CD14-positive monocyte (primary cell): ENCODE data around the gene KDM2A. TPM values are rescaled to one million over a fixed set of nuclear protein-coding genes. Genes with fewer than 3 reads are reported as not detected.

ENCODE experiments used
- DNase-seq, 3 donors: peaks; one replicate each; pipeline ENCODE4 v3.0.0-alpha.2; 2011 to 2022
- H2AFZ ChIP-seq: 2 replicates; pipeline ENCODE4 v1.6.0; 2012; ENCODE audit warnings: mild to moderate bottlenecking, low read depth, low read length, inconsistent platforms; ENCODE audit not compliant: insufficient read depth, poor library complexity, severe bottlenecking
- H3K27ac ChIP-seq, 2 donors: 1 replicate in 1 of 2; 2 replicates in 1 of 2; pipeline ENCODE4 v1.5.1; 2012 to 2013; ENCODE audit warnings: low read length in 2 of 2, control low read depth in 1 of 2, inconsistent platforms in 1 of 2, low read depth in 1 of 2, mild to moderate bottlenecking in 1 of 2
- H3K27me3 ChIP-seq, 2 donors: one replicate each; pipeline versions ENCODE4 v1.6.0 to v1.6.1; 2011 to 2013; ENCODE audit warnings: low read length in 2 of 2; ENCODE audit not compliant: control insufficient read depth in 2 of 2, insufficient read depth in 2 of 2
- H3K36me3 ChIP-seq, 2 donors: replicated peaks in 1 of 2; 1 replicate in 1 of 2; 2 replicates in 1 of 2; pipeline versions ENCODE4 v1.5.1 to v1.6.1; 2012 to 2013; ENCODE audit warnings: low read length in 2 of 2, control low read depth in 1 of 2, inconsistent platforms in 1 of 2, mild to moderate bottlenecking in 1 of 2; ENCODE audit not compliant: insufficient read depth in 2 of 2, control insufficient read depth in 1 of 2
- H3K4me1 ChIP-seq, 2 donors: 1 replicate in 1 of 2; 2 replicates in 1 of 2; pipeline versions ENCODE4 v1.5.1 to v1.6.1; 2012 to 2013; ENCODE audit warnings: low read length in 2 of 2, control low read depth in 1 of 2, inconsistent platforms in 1 of 2, mild to moderate bottlenecking in 1 of 2, moderate library complexity in 1 of 2; ENCODE audit not compliant: insufficient read depth in 2 of 2, control insufficient read depth in 1 of 2
- H3K4me2 ChIP-seq: replicated peaks from 2 replicates; pipeline ENCODE3; 2012; ENCODE audit warnings: low read length, moderate library complexity, mild to moderate bottlenecking; ENCODE audit not compliant: poor library complexity, severe bottlenecking; ENCODE audit errors: extremely low read depth
- H3K4me3 ChIP-seq, 3 experiments: fragments of 200-600 bp in 1 of 3; sonication (generic) in 1 of 3; replicated peaks in 1 of 3; 1 replicate in 2 of 3; 2 replicates in 1 of 3; pipeline ENCODE4 v1.5.1; 2011 to 2013; ENCODE audit warnings: low read length in 3 of 3, mild to moderate bottlenecking in 3 of 3, control low read depth in 2 of 3, low read depth in 2 of 3, inconsistent platforms in 1 of 3, moderate library complexity in 1 of 3
- H3K79me2 ChIP-seq: 2 replicates; pipeline ENCODE4 v1.6.0; 2012; ENCODE audit warnings: mild to moderate bottlenecking, control low read depth, inconsistent platforms, low read length, moderate library complexity; ENCODE audit not compliant: insufficient read depth
- H3K9ac ChIP-seq: 2 replicates; pipeline ENCODE4 v1.6.0; 2017; ENCODE audit warnings: low read length, mild to moderate bottlenecking; ENCODE audit not compliant: insufficient read depth, poor library complexity, severe bottlenecking
- H3K9me3 ChIP-seq, 2 donors: replicated peaks in 1 of 2; 1 replicate in 1 of 2; 2 replicates in 1 of 2; pipeline versions ENCODE4 v1.5.1 to v1.6.1; 2012 to 2013; ENCODE audit warnings: low read length in 2 of 2, control low read depth in 1 of 2; ENCODE audit not compliant: control insufficient read depth in 1 of 2, insufficient read depth in 1 of 2
- H4K20me1 ChIP-seq: 2 replicates; pipeline ENCODE4 v1.6.0; 2012; ENCODE audit warnings: mild to moderate bottlenecking, low read length, control low read depth, moderate library complexity; ENCODE audit not compliant: insufficient read depth
- H3K27ac Mint-ChIP-seq, 7 donors: one replicate each; pipeline ENCODE4 v1.8.0; 2020; ENCODE audit warnings: mild to moderate bottlenecking in 7 of 7, mixed read lengths in 7 of 7, moderate library complexity in 6 of 7, inconsistent platforms in 2 of 7
- H3K27me3 Mint-ChIP-seq, 3 donors: one replicate each; pipeline ENCODE4 v1.8.0; 2021 to 2022; ENCODE audit warnings: low read depth in 3 of 3, mild to moderate bottlenecking in 3 of 3, mixed read lengths in 3 of 3, moderate library complexity in 3 of 3, inconsistent platforms in 1 of 3
- H3K36me3 Mint-ChIP-seq, 2 donors: one replicate each; pipeline ENCODE4 v1.8.0; 2020; ENCODE audit warnings: mixed read lengths in 2 of 2, inconsistent platforms in 1 of 2, mild to moderate bottlenecking in 1 of 2
- H3K4me1 Mint-ChIP-seq: one replicate; pipeline ENCODE4 v1.8.0; 2020; ENCODE audit warnings: mild to moderate bottlenecking, mixed read lengths
- H3K4me3 Mint-ChIP-seq, 2 donors: one replicate each; pipeline ENCODE4 v1.8.0; 2020; ENCODE audit warnings: mild to moderate bottlenecking in 2 of 2, mixed read lengths in 2 of 2, moderate library complexity in 1 of 2
- H3K9me3 Mint-ChIP-seq, 7 donors: one replicate each; pipeline ENCODE4 v1.8.0; 2020 to 2022; ENCODE audit warnings: mixed read lengths in 7 of 7, mild to moderate bottlenecking in 6 of 7, moderate library complexity in 6 of 7, inconsistent platforms in 2 of 7
- WGBS: methylation state at CpG from one replicate; pipeline ENCODE4 v1.1.5; 2013; ENCODE audit warnings: missing lambda C conversion rate; ENCODE audit not compliant: insufficient coverage; 5-methylcytosine and 5-hydroxymethylcytosine counted together
- intact Hi-C, 2 donors: fragments of 100-400 bp; cut with micrococcal nuclease; formaldehyde crosslinking; loops; one replicate each; pipeline versions ENCODE4 v1.15.0 to v1.15.1; 2023
- polyA plus RNA-seq, 3 donors: library from polyadenylated mRNA; depleted of rRNA in 1 of 3; unstranded in 2 of 3; stranded (reverse) in 1 of 3; fragments of 300-500 nt in 2 of 3; fragments of >200 nt in 1 of 3; fragmentation: Illumina TruSeq in 2 of 3; gene quantifications; 1 replicate in 2 of 3; 2 replicates in 1 of 3; pipeline ENCODE4 v1.2.3, GENCODE V29; 2012 to 2021
- TF ChIP-seq, protein P1 (sequence below): fragments of 200-600 bp; IDR thresholded peaks from one replicate; pipeline ENCODE4 v1.8.0; 2022; ENCODE audit warnings: antibody characterized with exemption, mild to moderate bottlenecking

The KDM2A gene
- polyA plus RNA-seq, 3 donors: 2.6 to 98.9 (median 3.9) TPM

DNA sequence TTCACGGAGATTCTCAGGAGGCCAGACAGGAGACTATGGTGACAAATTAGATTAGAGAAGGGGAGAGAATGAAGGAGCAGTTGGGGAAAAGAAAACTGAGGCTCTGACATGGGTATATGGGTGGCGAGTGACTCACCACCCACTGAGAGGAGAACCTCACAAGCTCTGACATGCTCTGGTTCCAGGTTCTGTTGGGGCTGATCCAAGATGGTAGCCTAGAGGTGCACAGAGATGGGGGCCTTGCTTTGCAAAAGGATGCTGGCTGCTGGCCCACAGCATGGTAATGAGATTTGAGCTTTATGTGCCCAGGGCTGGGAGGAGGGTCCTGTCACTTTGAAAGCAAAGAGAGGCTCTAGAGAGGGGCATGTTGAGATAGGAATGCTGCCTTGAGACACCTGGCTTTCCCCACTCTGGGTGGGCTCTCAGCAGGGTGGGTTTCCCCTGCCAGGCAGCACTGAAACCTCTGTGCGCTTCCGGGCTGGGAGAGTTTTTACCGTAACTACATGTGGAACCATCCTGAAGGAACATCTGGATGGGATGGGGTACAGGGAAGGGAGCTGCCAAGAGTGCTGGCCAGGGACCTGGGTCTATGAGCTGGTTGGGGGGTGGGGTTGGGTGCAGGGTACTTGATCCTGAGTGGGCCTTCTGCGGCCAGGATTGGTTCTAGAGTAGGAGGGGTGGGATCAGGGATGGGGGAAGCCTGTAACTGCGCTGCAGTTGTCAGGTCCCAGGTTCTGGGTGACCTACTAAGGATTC, 146.0 kb downstream of the KDM2A start:
- no peak overlapping the region for H3K4me2 ChIP-seq
- DNase-seq: peak in 1 of 3 donors; percentile 41
- peak overlapping the region; percentile 73 to 77 for H3K4me3 Mint-ChIP-seq
- no peak overlapping the region for H2AFZ ChIP-seq
- peaks cover 17 to 20% of the 10 kb centered on the region in 2 donors for H3K36me3 ChIP-seq
- peaks cover 26 to 30% of the 10 kb centered on the region in 2 donors for H3K36me3 Mint-ChIP-seq
- peaks cover 29% of the 10 kb centered on the region for H4K20me1 ChIP-seq
- H3K9ac ChIP-seq: no peak overlapping the region
- H3K27ac ChIP-seq: no peak overlapping the region
- peaks cover 54 to 83% of the 10 kb centered on the region in 2 donors for H3K4me1 ChIP-seq
- H3K4me1 Mint-ChIP-seq: peaks cover 69% of the 10 kb centered on the region
- H3K27ac Mint-ChIP-seq: peak overlapping the region in 4 of 7 donors; percentile 11 to 81 (median 72)
- 95% methylated on average over 3 of the region's 7 CpGs for WGBS
- H3K4me3 ChIP-seq: no peak overlapping the region
- H3K9me3 ChIP-seq: no peaks in the 10 kb centered on the region
- H3K9me3 Mint-ChIP-seq: peaks cover 0 to 2% (median 0%) of the 10 kb centered on the region in 7 donors
- peaks cover 0 to 3% of the 10 kb centered on the region in 2 donors for H3K27me3 ChIP-seq
- H3K79me2 ChIP-seq: peaks cover 62% of the 10 kb centered on the region
- intact Hi-C loops: loop anchor here (5.0 kb wide), 2 partner anchors 37 to 117 kb away; partner anchors contain the start of gene SSH3 (in 1 of the 2)
- TF ChIP-seq, protein P1, sequence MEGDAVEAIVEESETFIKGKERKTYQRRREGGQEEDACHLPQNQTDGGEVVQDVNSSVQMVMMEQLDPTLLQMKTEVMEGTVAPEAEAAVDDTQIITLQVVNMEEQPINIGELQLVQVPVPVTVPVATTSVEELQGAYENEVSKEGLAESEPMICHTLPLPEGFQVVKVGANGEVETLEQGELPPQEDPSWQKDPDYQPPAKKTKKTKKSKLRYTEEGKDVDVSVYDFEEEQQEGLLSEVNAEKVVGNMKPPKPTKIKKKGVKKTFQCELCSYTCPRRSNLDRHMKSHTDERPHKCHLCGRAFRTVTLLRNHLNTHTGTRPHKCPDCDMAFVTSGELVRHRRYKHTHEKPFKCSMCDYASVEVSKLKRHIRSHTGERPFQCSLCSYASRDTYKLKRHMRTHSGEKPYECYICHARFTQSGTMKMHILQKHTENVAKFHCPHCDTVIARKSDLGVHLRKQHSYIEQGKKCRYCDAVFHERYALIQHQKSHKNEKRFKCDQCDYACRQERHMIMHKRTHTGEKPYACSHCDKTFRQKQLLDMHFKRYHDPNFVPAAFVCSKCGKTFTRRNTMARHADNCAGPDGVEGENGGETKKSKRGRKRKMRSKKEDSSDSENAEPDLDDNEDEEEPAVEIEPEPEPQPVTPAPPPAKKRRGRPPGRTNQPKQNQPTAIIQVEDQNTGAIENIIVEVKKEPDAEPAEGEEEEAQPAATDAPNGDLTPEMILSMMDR: no peak
- peaks cover 12 to 24% (median 24%) of the 10 kb centered on the region in 3 donors for H3K27me3 Mint-ChIP-seq

DNA sequence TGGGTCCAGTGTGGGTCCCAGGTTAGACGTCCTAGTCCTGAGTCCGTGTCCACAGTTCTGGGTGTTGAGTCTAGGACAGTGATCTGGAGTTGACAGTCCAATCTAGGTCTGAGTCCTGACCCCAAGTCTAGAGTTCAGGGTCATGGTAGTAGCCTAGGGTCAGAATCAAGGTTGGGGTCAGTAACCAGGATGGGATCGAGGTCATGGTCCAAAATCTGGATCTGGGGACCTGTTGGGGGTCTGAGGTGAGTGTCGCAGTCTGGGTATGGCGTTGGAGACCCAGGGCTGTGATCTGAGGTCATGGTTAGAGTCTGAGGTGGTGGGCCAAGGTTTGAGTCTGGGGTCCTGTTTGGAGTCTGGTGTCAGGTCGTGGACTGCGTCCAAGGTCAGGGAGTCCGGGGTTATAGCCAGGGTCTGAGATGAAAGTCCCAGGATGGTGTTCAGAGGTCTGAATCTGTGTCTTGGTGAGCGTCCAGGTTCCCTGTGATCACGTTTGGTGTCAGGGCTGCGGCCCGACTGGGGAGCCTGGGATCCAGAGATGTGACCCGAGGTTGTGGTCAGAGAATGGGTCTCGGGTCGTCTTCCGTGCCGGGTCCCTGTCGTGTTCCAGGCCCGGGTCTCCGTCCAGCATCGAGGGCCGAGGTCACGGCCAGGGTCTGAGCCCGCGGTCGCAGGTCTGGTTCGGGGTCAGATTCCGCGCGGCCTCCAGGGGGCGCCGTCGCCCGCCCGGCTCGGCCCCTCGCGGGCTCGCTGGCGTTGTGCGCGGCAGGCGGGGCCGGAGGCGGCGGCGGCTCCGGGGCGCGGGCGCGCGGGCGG, 146.8 kb downstream of the KDM2A start:
- peak overlapping the region; percentile 73 to 77 for H3K4me3 Mint-ChIP-seq
- peak; percentile 63 to 79 (median 71) for DNase-seq
- Histone ChIP-seq H3K27me3 (peaks cover 0 to 3% of the 10 kb centered on the region in 2 donors), H4K20me1 (peaks cover 37% of the 10 kb centered on the region), H3K9me3 (no peaks in the 10 kb centered on the region), H3K27ac (no peak overlapping the region), H3K79me2 (peaks cover 70% of the 10 kb centered on the region), H3K9ac (no peak overlapping the region), H3K4me3 (peak overlapping the region in 1 of 3 experiments; percentile 51), H3K36me3 (peaks cover 20 to 21% of the 10 kb centered on the region in 2 donors), H3K4me1 (peaks cover 62 to 90% of the 10 kb centered on the region in 2 donors), H2AFZ (peak overlapping the region; percentile 56), H3K4me2 (peak overlapping the region; percentile 54)
- WGBS: 13% methylated on average over 54 of the region's 54 CpGs
- TF ChIP-seq, protein P1: peak; percentile 63
- peak overlapping the region; percentile 40 to 93 (median 81) for H3K27ac Mint-ChIP-seq
- peaks cover 0 to 2% (median 0%) of the 10 kb centered on the region in 7 donors for H3K9me3 Mint-ChIP-seq
- peaks cover 77% of the 10 kb centered on the region for H3K4me1 Mint-ChIP-seq
- intact Hi-C loops: loop anchor here (1.0 to 5.0 kb wide), 2 partner anchors 36 to 51 kb away; partner anchors contain the start of gene SSH3 (in 1 of the 2)
- peaks cover 8 to 17% (median 16%) of the 10 kb centered on the region in 3 donors for H3K27me3 Mint-ChIP-seq
- H3K36me3 Mint-ChIP-seq: peaks cover 32 to 38% of the 10 kb centered on the region in 2 donors
